Epithelial cell of alveolus of lung (primary cell): ENCODE data around the gene GNAI3. TPM values are rescaled to one million over a fixed set of nuclear protein-coding genes. Genes with fewer than 3 reads are reported as not detected.

Experiments used
- total RNA-seq: library from RNA; depleted of rRNA; stranded (reverse); fragments of >200 nt; gene quantifications from 2 replicates; pipeline ENCODE4 v1.2.1, GENCODE V29; 2015

Gene GNAI3
- total RNA-seq, result 7.4 and 10.5 TPM in 2 replicates

DNA sequence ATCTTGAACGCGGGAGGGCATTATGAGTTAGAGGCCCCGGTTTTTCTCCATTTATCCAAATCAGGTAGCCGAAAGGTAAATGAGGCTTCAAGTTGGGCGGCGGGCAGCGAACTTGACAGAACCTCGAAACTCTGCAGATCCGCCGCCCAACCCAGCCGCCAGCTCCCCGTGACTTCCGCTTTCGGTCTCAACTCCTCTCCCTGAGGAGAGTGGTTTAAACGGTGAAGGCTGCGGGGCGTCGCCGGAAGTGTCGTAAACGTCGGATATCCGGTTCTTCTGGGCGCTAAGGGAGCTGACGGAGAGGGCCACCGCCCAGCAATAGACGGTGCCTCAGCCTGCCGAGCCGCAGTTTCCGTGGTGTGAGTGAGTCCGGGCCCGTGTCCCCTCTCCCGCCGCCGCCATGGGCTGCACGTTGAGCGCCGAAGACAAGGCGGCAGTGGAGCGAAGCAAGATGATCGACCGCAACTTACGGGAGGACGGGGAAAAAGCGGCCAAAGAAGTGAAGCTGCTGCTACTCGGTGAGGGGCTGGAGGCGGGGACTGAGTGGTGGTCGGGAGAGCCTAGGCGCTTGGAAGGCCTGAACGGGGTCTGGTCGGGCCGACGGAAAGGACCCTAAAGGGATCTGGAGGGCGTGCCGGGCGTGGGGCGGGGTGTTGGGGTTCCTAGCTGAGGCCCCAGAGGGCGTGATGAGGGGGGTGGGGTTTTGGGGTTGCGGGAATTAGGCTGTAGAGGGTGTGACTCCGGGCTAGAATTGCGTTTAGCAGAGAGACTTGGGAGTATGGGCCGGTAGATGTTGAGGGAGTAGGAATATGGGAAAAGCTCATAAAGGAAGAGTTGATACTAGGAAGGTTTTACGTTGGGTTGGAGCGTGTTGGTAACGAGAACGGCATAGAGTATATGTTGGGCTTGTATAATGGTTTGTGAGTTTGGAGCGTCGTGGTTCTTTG is at the start of gene GNAI3:
Gene GNAI3, plus strand, starts transcription at position 295 of the 947 bp plus-strand sequence. Its CDS starts 106 bp downstream, at position 401.

GRCh38 chr1:109509176-109510134 is 39.0 kb upstream of the GNAI3 start, which contains the start of gene AMIGO1:
AMIGO1 (minus strand) TSS chr1:109509727; CDS start chr1:109508912, 815 bp downstream.

DNA sequence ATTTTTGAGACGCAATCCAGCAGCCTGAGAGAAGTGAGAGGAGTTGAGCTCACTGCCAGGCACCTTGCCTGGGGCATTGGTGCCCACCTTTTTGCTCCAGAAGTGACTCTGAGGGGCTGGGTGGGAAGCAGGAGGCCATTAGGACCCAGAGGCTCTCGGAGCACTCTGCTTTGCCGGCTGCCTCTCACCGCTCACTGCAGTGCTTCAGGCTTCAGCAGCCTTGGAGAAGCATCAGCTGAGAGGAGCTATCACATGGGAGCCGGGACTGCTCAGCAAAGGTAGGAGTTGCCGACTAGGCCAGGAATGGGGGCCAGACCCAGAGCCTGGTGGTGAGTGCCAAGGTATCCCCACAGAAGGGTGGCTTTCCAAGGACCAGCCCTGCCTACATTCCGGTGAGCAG is 8.7 kb upstream of the GNAI3 start, which contains the start of gene GPR61:
Gene GPR61, plus strand, starts transcription at position 197 of the 400 bp plus-strand sequence. CDS start 3,151 bp downstream, outside the sequence.

GRCh38 chr1:109619576-109620400 is 71.4 kb downstream of the GNAI3 start, which contains the start of the genes AMPD2 and GNAT2:
AMPD2 (plus strand) TSS chr1:109619837; CDS start chr1:109621176, 1,339 bp downstream.
GNAT2 (minus strand) TSS chr1:109619616; CDS start chr1:109612870, 6,746 bp downstream.

DNA sequence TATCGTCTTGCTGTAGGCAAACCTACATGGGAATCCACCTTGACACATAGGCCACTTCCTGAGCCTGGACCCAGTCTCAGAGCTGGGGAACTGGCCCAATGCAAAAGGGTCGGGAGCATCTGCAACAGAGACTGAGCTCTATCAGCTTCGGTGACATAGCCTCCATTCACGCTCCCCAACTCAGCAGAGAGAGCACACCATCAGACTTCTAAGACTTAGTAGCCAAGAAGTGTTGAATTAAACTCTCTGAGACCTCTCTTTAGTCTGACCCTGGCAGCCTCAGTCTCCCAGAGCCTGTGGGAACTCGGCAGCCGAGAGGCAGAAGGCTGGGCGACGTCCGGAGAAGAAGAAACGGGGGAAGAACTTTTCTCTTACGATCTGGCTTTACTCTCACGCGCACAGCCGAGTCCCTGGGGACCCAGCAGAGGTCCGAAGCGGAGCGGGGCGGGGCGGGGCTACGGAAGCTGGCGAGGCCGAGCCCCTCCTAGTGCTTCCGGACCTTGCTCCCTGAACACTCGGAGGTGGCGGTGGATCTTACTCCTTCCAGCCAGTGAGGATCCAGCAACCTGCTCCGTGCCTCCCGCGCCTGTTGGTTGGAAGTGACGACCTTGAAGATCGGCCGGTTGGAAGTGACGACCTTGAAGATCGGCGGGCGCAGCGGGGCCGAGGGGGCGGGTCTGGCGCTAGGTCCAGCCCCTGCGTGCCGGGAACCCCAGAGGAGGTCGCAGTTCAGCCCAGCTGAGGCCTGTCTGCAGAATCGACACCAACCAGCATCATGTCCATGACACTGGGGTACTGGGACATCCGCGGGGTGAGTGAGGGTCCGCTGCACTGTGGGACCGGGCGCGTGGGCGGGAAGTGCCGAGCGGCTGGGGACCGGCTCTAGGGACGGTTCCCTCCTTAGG is 107.5 kb downstream of the GNAI3 start, which contains the start of gene GSTM4:
Gene GSTM4, plus strand, starts transcription at position 485 of the 905 bp plus-strand sequence. Its CDS starts 291 bp downstream, at position 776.

DNA sequence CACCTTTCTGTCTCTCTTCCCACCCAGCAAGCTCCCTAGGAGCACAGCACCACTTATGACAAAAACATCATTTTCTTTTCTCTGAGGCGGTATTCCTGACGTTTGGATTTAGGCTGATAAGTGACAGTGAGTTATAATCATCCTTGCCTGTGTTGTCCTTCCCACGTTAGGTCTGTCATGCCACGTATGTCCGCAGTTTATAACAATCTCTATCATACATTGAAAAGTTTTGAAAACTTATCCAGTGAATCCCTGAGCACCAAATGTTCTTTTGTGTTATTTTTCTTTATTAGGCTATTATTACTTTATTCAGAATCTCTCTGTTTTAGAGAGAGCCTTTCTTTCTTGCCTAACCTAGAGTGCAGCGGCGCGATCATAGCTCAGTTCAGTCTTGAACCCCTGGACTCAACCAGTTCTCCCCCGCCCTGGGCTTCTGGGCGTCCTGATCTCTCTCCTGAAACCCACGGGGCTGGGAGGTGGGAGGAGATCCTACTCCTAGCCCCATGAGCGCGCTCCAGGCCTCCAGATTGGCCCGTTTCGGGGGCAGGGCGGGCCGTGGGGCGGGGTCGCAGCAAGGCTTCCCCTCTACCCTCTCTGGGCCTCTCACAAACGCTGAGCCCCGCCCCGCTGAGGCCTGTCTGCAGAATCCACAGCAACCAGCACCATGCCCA is 119.2 kb downstream of the GNAI3 start, which contains the start of gene GSTM2:
Gene GSTM2, plus strand, starts transcription at position 606 of the 671 bp plus-strand sequence. Its CDS starts 59 bp downstream, at position 665.

Other genes starting within 250 kb of the GNAI3 start
- gene MYBPHL, start 241.6 kb upstream of the GNAI3 start, total RNA-seq, result not detected in 2 replicates
- gene SORT1, start 150.7 kb upstream of the GNAI3 start, total RNA-seq, result 8.9 and 10.2 TPM in 2 replicates
- gene PSMA5, start 122.2 kb upstream of the GNAI3 start, total RNA-seq, result 22.8 and 71.2 TPM in 2 replicates
- gene SYPL2, start 82.1 kb upstream of the GNAI3 start, total RNA-seq, result under 0.01 and 0.32 TPM in 2 replicates
- gene ATXN7L2, start 64.7 kb upstream of the GNAI3 start, total RNA-seq, result 4.7 and 6.5 TPM in 2 replicates
- 3.5 and 5.1 TPM in 2 replicates for gene CYB561D1, start 54.5 kb upstream of the GNAI3 start, total RNA-seq
- gene AMIGO1, start 38.9 kb upstream of the GNAI3 start, total RNA-seq, result 0.78 and 2.0 TPM in 2 replicates
- gene GPR61, start 8.7 kb upstream of the GNAI3 start, total RNA-seq, result not detected in 2 replicates
- gene GNAT2, start 71.0 kb downstream of the GNAI3 start, total RNA-seq, result 0.32 TPM in 1 of 2 replicates, not detected in the other
- 49.8 and 108 TPM in 2 replicates for gene AMPD2, start 71.2 kb downstream of the GNAI3 start, total RNA-seq
- gene GSTM4, start 107.5 kb downstream of the GNAI3 start, total RNA-seq, result 22.8 and 30.3 TPM in 2 replicates
- 23.4 and 31.6 TPM in 2 replicates for gene GSTM2, start 119.4 kb downstream of the GNAI3 start, total RNA-seq
- gene GSTM1, start 139.2 kb downstream of the GNAI3 start, total RNA-seq, result not detected in 2 replicates
- 4.9 and 14.5 TPM in 2 replicates for gene GSTM5, start 163.6 kb downstream of the GNAI3 start, total RNA-seq
- 70.4 and 104 TPM in 2 replicates for gene GSTM3, start 192.4 kb downstream of the GNAI3 start, total RNA-seq
- gene EPS8L3, start 215.3 kb downstream of the GNAI3 start, total RNA-seq, result not detected in 2 replicates